HEK293 (cell line): ENCODE measurements around the gene NEO1.
A peak's percentile ranks its signal among the peaks of the same experiment; 100 is the strongest.

Source experiments
- CTCF ChIA-PET: fragments of 350-600 bp; formaldehyde crosslinking; extraction: SDS; loops from one replicate; lab custom pipeline; 2021; ENCODE audit warnings: antibody characterized with exemption; lab: Yijun Ruan, JAX
- POLR2A ChIA-PET: fragments of 300-600 bp; formaldehyde crosslinking; extraction: SDS; loops from one replicate; lab custom pipeline; 2020; ENCODE audit warnings: antibody characterized with exemption, inconsistent platforms; lab: Yijun Ruan, JAX
- H3K27ac ChIP-seq: fragments of 200-500 bp; sonication (Bioruptor generic); 2 replicates; pipeline ENCODE4 v1.5.1; 2014; ENCODE audit warnings: low read depth, low read length, control low read depth, inconsistent platforms; ENCODE audit errors: extremely low read depth
- H3K36me3 ChIP-seq, 2 experiments: fragments of 200-500 bp in 1 of 2; sonication (Bioruptor generic) in 1 of 2; 1 replicate in 1 of 2; 2 replicates in 1 of 2; pipeline ENCODE4 v1.5.1; 2014 to 2017; ENCODE audit warnings: inconsistent platforms in 2 of 2, low read length in 2 of 2; ENCODE audit not compliant: control insufficient read depth in 2 of 2, insufficient read depth in 1 of 2
- H3K4me1 ChIP-seq: fragments of 200-500 bp; sonication (Bioruptor generic); 2 replicates; pipeline ENCODE4 v1.5.1; 2014; ENCODE audit warnings: mild to moderate bottlenecking, low read length, inconsistent platforms; ENCODE audit not compliant: control insufficient read depth, insufficient read depth
- H3K4me3 ChIP-seq: 2 replicates; pipeline ENCODE4 v1.5.1; 2011; ENCODE audit warnings: low read depth, mild to moderate bottlenecking, control low read depth, low read length, moderate library complexity
- H3K9me3 ChIP-seq: fragments of 200-500 bp; sonication (Bioruptor generic); 2 replicates; pipeline ENCODE4 v1.5.1; 2014; ENCODE audit warnings: low read depth, low read length, inconsistent platforms; ENCODE audit not compliant: control insufficient read depth, insufficient read depth
- CTCF ChIP-seq: fragments of 450-650 bp; formaldehyde crosslinking; IDR thresholded peaks from 2 replicates; pipeline ENCODE4 v1.5.1; 2016; ENCODE audit warnings: missing biosample characterization, missing genetic modification characterization
- KLF7 ChIP-seq: fragments of 450-650 bp; formaldehyde crosslinking; IDR thresholded peaks from 2 replicates; pipeline ENCODE4 v1.5.1; 2016; ENCODE audit warnings: missing biosample characterization, missing genetic modification characterization, borderline replicate concordance
- PRDM1 ChIP-seq: fragments of 450-650 bp; formaldehyde crosslinking; IDR thresholded peaks from 2 replicates; pipeline ENCODE4; 2016; ENCODE audit warnings: missing biosample characterization, missing genetic modification characterization
- SETDB1 ChIP-seq: IDR thresholded peaks from one replicate; pipeline ENCODE4 v1.6.1; 2017; ENCODE audit warnings: mild to moderate bottlenecking, low read length, moderate library complexity, mixed read lengths; ENCODE audit not compliant: insufficient read length
- ZNF174 ChIP-seq: fragments of 450-650 bp; formaldehyde crosslinking; IDR thresholded peaks from 2 replicates; pipeline ENCODE4 v1.5.0; 2017; ENCODE audit warnings: missing biosample characterization, mild to moderate bottlenecking, missing genetic modification characterization
- ZNF2 ChIP-seq: fragments of 450-650 bp; formaldehyde crosslinking; IDR thresholded peaks from 2 replicates; pipeline ENCODE4 v1.5.1; 2016; ENCODE audit warnings: missing biosample characterization, missing genetic modification characterization
- ZNF335 ChIP-seq: fragments of 450-650 bp; formaldehyde crosslinking; conservative IDR thresholded peaks from 2 replicates; pipeline ENCODE4 v1.5.1; 2016; ENCODE audit warnings: missing biosample characterization, missing genetic modification characterization
- ZNF518A ChIP-seq: fragments of 450-650 bp; formaldehyde crosslinking; conservative IDR thresholded peaks from 2 replicates; pipeline ENCODE4 v1.5.1; 2016; ENCODE audit warnings: low read depth, missing biosample characterization, missing genetic modification characterization
- ZNF549 ChIP-seq: fragments of 450-650 bp; IDR thresholded peaks from 2 replicates; pipeline ENCODE4 v1.5.1; 2018; ENCODE audit warnings: missing biosample characterization, missing genetic modification characterization, mild to moderate bottlenecking, inconsistent platforms, moderate library complexity
- ZNF555 ChIP-seq: fragments of 450-650 bp; formaldehyde crosslinking; conservative IDR thresholded peaks from 2 replicates; pipeline ENCODE4 v1.5.1; 2017; ENCODE audit warnings: missing biosample characterization, mild to moderate bottlenecking, missing genetic modification characterization, inconsistent platforms
- ZNF600 ChIP-seq: fragments of 450-650 bp; formaldehyde crosslinking; IDR thresholded peaks from 2 replicates; pipeline ENCODE4 v1.5.1; 2016; ENCODE audit warnings: missing biosample characterization, missing genetic modification characterization
- ZNF624 ChIP-seq: fragments of 450-650 bp; formaldehyde crosslinking; IDR thresholded peaks from 2 replicates; pipeline ENCODE4 v1.5.1; 2017; ENCODE audit warnings: missing biosample characterization, missing genetic modification characterization
- ZNF654 ChIP-seq: fragments of 450-650 bp; formaldehyde crosslinking; IDR thresholded peaks from 2 replicates; pipeline ENCODE4 v1.5.1; 2016; ENCODE audit warnings: low read depth, missing biosample characterization, missing genetic modification characterization
- ZNF660 ChIP-seq: fragments of 450-650 bp; IDR thresholded peaks from 2 replicates; pipeline ENCODE4 v1.5.1; 2018; ENCODE audit warnings: missing biosample characterization, mild to moderate bottlenecking, missing genetic modification characterization
- ZNF664 ChIP-seq: fragments of 450-650 bp; formaldehyde crosslinking; IDR thresholded peaks from 2 replicates; pipeline ENCODE4 v1.5.1; 2016; ENCODE audit warnings: missing biosample characterization, missing genetic modification characterization
- ZSCAN30 ChIP-seq: fragments of 450-650 bp; IDR thresholded peaks from 2 replicates; pipeline ENCODE4 v1.5.1; 2018; ENCODE audit warnings: missing biosample characterization, mild to moderate bottlenecking, missing genetic modification characterization, moderate library complexity

NEO1 gene

GRCh38 chr15:73240866-73241499, 188.7 kb downstream of the NEO1 start:
- H3K9me3 ChIP-seq: no peaks in the 10 kb centered on the region
- TF ChIP-seq ZNF660 (tag by site-specific recombination) (0 out of 2 replicates have a peak, but pooled peaks have one; percentile 17), ZNF624 (no peak), SETDB1 (no peak), ZNF335 (tag by site-specific recombination) (0 out of 2 replicates have a peak, but pooled peaks have one; percentile 33), ZNF2 (0 out of 2 replicates have a peak, but pooled peaks have one; percentile 26), ZNF664 (no peak), ZNF654 (tag by site-specific recombination) (peak; percentile 72), CTCF (tag by site-specific recombination) (peak; percentile 69)
- H3K36me3 ChIP-seq: peaks cover 6 to 19% of the 10 kb centered on the region in 2 experiments
- no peak overlapping the region for H3K4me3 ChIP-seq
- H3K27ac ChIP-seq: no peak overlapping the region
- H3K4me1 ChIP-seq: no peaks in the 10 kb centered on the region
- ChIA-PET POLR2A (no interaction called here), CTCF (interaction anchor here (0.5 to 8.8 kb wide), 50 partner anchors 9 to 1857 kb away, joined by 3 to 121 read pairs (median 3); no protein-coding TSS in a partner anchor)

GRCh38 chr15:73244333-73244732, 192.1 kb downstream of the NEO1 start:
- H3K9me3 ChIP-seq: no peaks in the 10 kb centered on the region
- no peaks in the 10 kb centered on the region for H3K4me1 ChIP-seq
- no peak overlapping the region for H3K4me3 ChIP-seq
- TF ChIP-seq ZNF549 (tag by site-specific recombination) (no peak), ZNF654 (tag by site-specific recombination) (no peak), ZNF555 (tag by site-specific recombination) (no peak), PRDM1 (tag by site-specific recombination) (0 out of 2 replicates have a peak, but pooled peaks have one; percentile 15)
- no peak overlapping the region for H3K27ac ChIP-seq
- POLR2A ChIA-PET: no interaction called here
- CTCF ChIA-PET: interaction anchor here (0.6 to 8.8 kb wide), 13 partner anchors 9 to 522 kb away, joined by 3 to 121 read pairs (median 5); no protein-coding TSS in a partner anchor
- peaks cover 10 to 27% of the 10 kb centered on the region in 2 experiments for H3K36me3 ChIP-seq

GRCh38 chr15:73246439-73246838, 194.2 kb downstream of the NEO1 start:
- peaks cover 15 to 30% of the 10 kb centered on the region in 2 experiments for H3K36me3 ChIP-seq
- no peak for TF ChIP-seq ZNF600 (tag by site-specific recombination)
- TF ChIP-seq KLF7 (tag by site-specific recombination): no peak
- no peak for TF ChIP-seq ZNF335 (tag by site-specific recombination)
- no peak for TF ChIP-seq ZNF174 (tag by site-specific recombination)
- TF ChIP-seq ZSCAN30 (tag by site-specific recombination): no peak
- no peak for TF ChIP-seq ZNF518A (tag by site-specific recombination)
- TF ChIP-seq, all 188 proteins: peak for 0
- no peak overlapping the region for H3K4me3 ChIP-seq
- H3K27ac ChIP-seq: no peak overlapping the region
- CTCF ChIA-PET: interaction anchor here (0.6 to 3.1 kb wide), 10 partner anchors 11 to 645 kb away, joined by 3 to 13 read pairs (median 3); no protein-coding TSS in a partner anchor
- POLR2A ChIA-PET: no interaction called here
- H3K9me3 ChIP-seq: no peaks in the 10 kb centered on the region
- H3K4me1 ChIP-seq: no peaks in the 10 kb centered on the region
